ENCODE data around the gene ZCCHC9. TPM values are rescaled to one million over a fixed set of nuclear protein-coding genes. Genes with fewer than 3 reads are reported as not detected.

Gene ZCCHC9
- total and polyA plus RNA-seq, 2 donors (not counting 1 experiment from before 2014, with no cell fraction given) = 44.4 to 50.9 TPM

DNA sequence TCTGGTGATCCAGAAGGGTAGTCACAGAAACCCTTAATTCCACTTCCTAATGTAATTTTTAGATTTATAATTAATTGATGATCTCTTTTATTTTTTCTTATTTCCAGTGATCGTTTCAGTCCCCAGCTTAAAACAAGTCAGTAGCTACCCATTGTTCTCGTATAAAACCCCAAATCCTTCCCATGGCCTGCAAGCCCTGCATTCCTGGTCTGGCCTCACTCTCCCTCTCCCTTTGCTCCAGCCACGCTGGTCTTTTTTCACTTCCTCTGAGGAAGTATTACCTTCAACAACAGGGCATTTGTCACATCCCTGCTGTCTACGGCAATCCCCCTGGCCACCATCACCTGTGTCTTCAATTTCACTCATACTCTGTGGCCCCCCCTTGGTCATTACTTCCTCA is 47.8 kb downstream of the ZCCHC9 start:
- TF ChIP-seq EZH2 (IDR thresholded peaks at IDR 0.05; ENCODE audit: low read length, missing control alignments) (no peak), CTCF (conservative IDR thresholded peaks at IDR 0.05 in 1 of 2, IDR thresholded peaks at IDR 0.05 in 1 of 2; ENCODE audit: low read depth in 1 of 2, low read length in 2 of 2) (no peak)

DNA sequence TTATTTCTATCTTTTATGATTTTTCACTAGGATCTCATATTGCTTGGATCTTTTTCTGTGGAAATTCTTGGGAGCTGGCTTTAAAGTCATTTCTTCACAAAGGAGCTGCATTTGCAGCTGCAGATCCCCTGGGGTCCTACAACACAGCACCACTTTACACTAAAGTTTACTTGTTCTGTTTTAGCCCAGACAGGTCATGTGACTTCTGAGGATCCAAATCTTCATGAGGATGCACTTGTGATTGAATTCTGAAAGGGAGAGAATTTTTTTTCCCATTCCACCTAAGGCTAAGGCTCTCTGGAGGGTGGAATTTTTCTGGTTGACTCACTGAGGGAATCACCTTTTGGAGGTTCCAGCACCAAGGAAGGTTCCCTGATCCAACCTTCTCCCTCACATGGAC is 49.1 kb downstream of the ZCCHC9 start:
- DNase-seq (ENCODE audit: low read depth in 2 of 2) = no peak
- Histone ChIP-seq H3K36me3 (ENCODE audit: control insufficient read depth, insufficient read depth, low read length) (no peaks in the 10 kb centered on the region), H3K79me2 (ENCODE audit: control insufficient read depth, insufficient read depth, low read length) (no peaks in the 10 kb centered on the region), H3K4me2 (ENCODE audit: extremely low read depth, insufficient read depth, low read length) (no peak overlapping the region), H3K27me3 (ENCODE audit: control insufficient read depth, insufficient read depth, low read length) (no peaks in the 10 kb centered on the region), H3K4me3 (replicated peaks in 1 of 4; ENCODE audit: control extremely low read depth in 1 of 4, insufficient read depth in 1 of 4, low read depth in 3 of 4, low read length in 4 of 4) (no peak overlapping the region), H2AFZ (ENCODE audit: low read length) (no peak overlapping the region), H3K9ac (ENCODE audit: insufficient read depth, low read length) (no peak overlapping the region), H3K27ac (ENCODE audit: insufficient read depth, low read length) (no peak overlapping the region), H3K9me3 (ENCODE audit: control insufficient read depth, insufficient read depth, low read depth, low read length) (no peaks in the 10 kb centered on the region), H4K20me1 (ENCODE audit: control insufficient read depth, extremely low read depth, insufficient read depth, low read length) (no peaks in the 10 kb centered on the region), H3K4me1 (ENCODE audit: control insufficient read depth, extremely low read depth, insufficient read depth, low read length) (no peaks in the 10 kb centered on the region)
- TF ChIP-seq EZH2 (IDR thresholded peaks at IDR 0.05; ENCODE audit: low read length, missing control alignments) (no peak), CTCF (conservative IDR thresholded peaks at IDR 0.05 in 1 of 2, IDR thresholded peaks at IDR 0.05 in 1 of 2; ENCODE audit: low read depth in 1 of 2, low read length in 2 of 2) (no peak)

More for the DNA sequence above, 47.8 kb downstream of the ZCCHC9 start:
- Histone ChIP-seq H3K4me3 (replicated peaks in 1 of 4; ENCODE audit: control extremely low read depth in 1 of 4, insufficient read depth in 1 of 4, low read depth in 3 of 4, low read length in 4 of 4) (no peak overlapping the region), H3K36me3 (ENCODE audit: control insufficient read depth, insufficient read depth, low read length) (no peaks in the 10 kb centered on the region), H3K4me2 (ENCODE audit: extremely low read depth, insufficient read depth, low read length) (no peak overlapping the region), H2AFZ (ENCODE audit: low read length) (no peak overlapping the region), H3K9me3 (ENCODE audit: control insufficient read depth, insufficient read depth, low read depth, low read length) (no peaks in the 10 kb centered on the region), H3K27me3 (ENCODE audit: control insufficient read depth, insufficient read depth, low read length) (no peaks in the 10 kb centered on the region), H3K9ac (ENCODE audit: insufficient read depth, low read length) (no peak overlapping the region), H3K27ac (ENCODE audit: insufficient read depth, low read length) (no peak overlapping the region), H3K4me1 (ENCODE audit: control insufficient read depth, extremely low read depth, insufficient read depth, low read length) (no peaks in the 10 kb centered on the region), H3K79me2 (ENCODE audit: control insufficient read depth, insufficient read depth, low read length) (no peaks in the 10 kb centered on the region), H4K20me1 (ENCODE audit: control insufficient read depth, extremely low read depth, insufficient read depth, low read length) (no peaks in the 10 kb centered on the region)
- DNase-seq (ENCODE audit: low read depth in 2 of 2) = no peak

- H3K27me3 ChIP-seq (ENCODE audit: control insufficient read depth, insufficient read depth, low read length) = no peaks in the 10 kb centered on the region
- no peak overlapping the region for H3K4me2 ChIP-seq (ENCODE audit: extremely low read depth, insufficient read depth, low read length)
- H3K36me3 ChIP-seq (ENCODE audit: control insufficient read depth, insufficient read depth, low read length) = no peaks in the 10 kb centered on the region
- H3K79me2 ChIP-seq (ENCODE audit: control insufficient read depth, insufficient read depth, low read length) = no peaks in the 10 kb centered on the region
- no peaks in the 10 kb centered on the region for H3K4me1 ChIP-seq (ENCODE audit: control insufficient read depth, extremely low read depth, insufficient read depth, low read length)
- DNase-seq (ENCODE audit: low read depth in 2 of 2) = no peak
- no peak for TF ChIP-seq EZH2 (IDR thresholded peaks at IDR 0.05; ENCODE audit: low read length, missing control alignments)
- no peak for TF ChIP-seq CTCF (conservative IDR thresholded peaks at IDR 0.05 in 1 of 2, IDR thresholded peaks at IDR 0.05 in 1 of 2; ENCODE audit: low read depth in 1 of 2, low read length in 2 of 2)
- no peak overlapping the region for H3K27ac ChIP-seq (ENCODE audit: insufficient read depth, low read length)
- no peak overlapping the region for H3K4me3 ChIP-seq (replicated peaks in 1 of 4; ENCODE audit: control extremely low read depth in 1 of 4, insufficient read depth in 1 of 4, low read depth in 3 of 4, low read length in 4 of 4)
- H4K20me1 ChIP-seq (ENCODE audit: control insufficient read depth, extremely low read depth, insufficient read depth, low read length) = no peaks in the 10 kb centered on the region
- no peak overlapping the region for H2AFZ ChIP-seq (ENCODE audit: low read length)
- no peaks in the 10 kb centered on the region for H3K9me3 ChIP-seq (ENCODE audit: control insufficient read depth, insufficient read depth, low read depth, low read length)
- H3K9ac ChIP-seq (ENCODE audit: insufficient read depth, low read length) = no peak overlapping the region
Observed at GRCh38 chr5:81353189-81353588, 51.8 kb downstream of the ZCCHC9 start.
